Kasumi-1 (cell line): ENCODE data around the gene SLC25A28.

Experiments
- DNase-seq, 2 experiments: peaks; one replicate each; lab custom pipeline; 2025; lab: John Stamatoyannopoulos, UW

SLC25A28 gene

GRCh38 chr10:99590799-99591198 is 29.4 kb downstream of the SLC25A28 start:
- no peak for DNase-seq

GRCh38 chr10:99583687-99584086 is 36.6 kb downstream of the SLC25A28 start:
- DNase-seq: no peak

- no peak for DNase-seq
These were observed 37.9 kb downstream of the SLC25A28 start for GRCh38 chr10:99582255-99582770.

- no peak for DNase-seq
These were observed 40.3 kb downstream of the SLC25A28 start for GRCh38 chr10:99579971-99580370.

DNA sequence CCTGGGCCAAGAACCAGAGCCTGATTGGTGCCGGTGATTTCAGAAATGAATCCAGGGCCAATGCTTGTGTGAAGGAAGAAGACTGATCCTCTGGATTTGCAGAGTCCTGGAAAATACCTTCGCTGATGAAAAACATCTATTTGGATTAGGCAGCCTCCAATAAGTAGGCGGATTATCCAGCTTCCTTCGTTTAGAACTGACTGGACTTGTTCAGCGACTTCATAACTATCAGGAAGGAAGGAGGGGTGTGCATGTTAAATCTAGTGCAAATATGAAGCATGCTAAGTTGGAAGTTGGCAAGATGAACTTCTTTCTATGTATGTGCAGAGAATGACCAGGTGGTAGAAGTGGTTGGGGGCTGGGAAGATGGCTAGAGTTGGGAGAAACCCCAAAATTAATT is 46.4 kb downstream of the SLC25A28 start:
- DNase-seq: no peak

GRCh38 chr10:99571816-99572215 is 48.4 kb downstream of the SLC25A28 start:
- no peak for DNase-seq

GRCh38 chr10:99569961-99570360 is 50.3 kb downstream of the SLC25A28 start:
- DNase-seq: no peak

GRCh38 chr10:99569253-99569939 is 50.8 kb downstream of the SLC25A28 start:
- DNase-seq: no peak

- no peak for DNase-seq
These were observed 55.1 kb downstream of the SLC25A28 start for GRCh38 chr10:99565166-99565565.

- no peak for DNase-seq
These were observed 55.9 kb downstream of the SLC25A28 start for GRCh38 chr10:99564361-99564760.

DNA sequence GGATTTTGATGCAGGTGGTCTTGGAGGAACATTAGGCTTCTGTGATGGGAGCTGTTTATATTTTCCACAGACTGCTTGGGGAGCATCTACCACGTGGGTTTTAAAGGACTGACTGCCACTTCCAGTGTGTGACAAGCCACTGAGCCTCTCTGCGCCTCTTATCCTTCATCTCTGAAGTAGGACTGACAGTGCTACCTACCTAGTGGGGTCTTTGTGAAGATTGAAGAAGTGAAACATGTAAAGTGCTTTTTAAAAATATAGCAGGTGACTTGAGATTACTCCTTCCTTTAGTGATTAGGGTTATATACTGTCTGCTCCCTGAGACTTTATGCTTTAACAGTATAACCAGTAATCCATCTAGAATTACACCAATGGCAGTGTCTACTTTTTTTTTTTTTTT is 57.6 kb downstream of the SLC25A28 start:
- DNase-seq: no peak
